Measurements from ENCODE around the gene DLL3. TPM values are rescaled to one million over a fixed set of nuclear protein-coding genes. Genes with fewer than 3 reads are reported as not detected.
A peak's percentile ranks its signal among the peaks of the same experiment; 100 is the strongest.

Gene DLL3
- total and polyA plus RNA-seq, 10 donors: 0.16 to 0.68 (median 0.52) TPM; not detected in 5

GRCh38 chr19:39525205-39525604 lies 26.5 kb downstream of the DLL3 start:
- TF ChIP-seq POLR2A (IDR thresholded peaks at IDR 0.05): no peak
- TF ChIP-seq CTCF (IDR thresholded peaks at IDR 0.05 in 8 of 11, conservative IDR thresholded peaks at IDR 0.05 in 3 of 11): no peak
- TF ChIP-seq POLR2AphosphoS5 (IDR thresholded peaks at IDR 0.05): no peak
- peaks cover 0 to 7% (median 0%) of the 10 kb centered on the region in 6 donors for H3K36me3 ChIP-seq
- no peak overlapping the region for H3K27ac ChIP-seq
- no peak overlapping the region for H3K4me3 ChIP-seq
- intact Hi-C loops (cut with DNase I; ENCODE audit: low total_unique reads): no loop called here
- no peaks in the 10 kb centered on the region for H3K27me3 ChIP-seq (replicated peaks in 1 of 7)
- no peaks in the 10 kb centered on the region for H3K9me3 ChIP-seq
- no peak for DNase-seq
- WGBS, 5 donors: 94 to 98% (median 95%) methylated on average over 3 of the region's 3 CpGs
- H3K4me1 ChIP-seq: peaks cover 0 to 10% (median 0%) of the 10 kb centered on the region in 6 donors

- 40 to 55% (median 49%) methylated on average over 14 of the region's 14 CpGs for WGBS, 5 donors
- no peak for DNase-seq
- Histone ChIP-seq H3K4me3 (peak overlapping the region; percentile 56 to 92 (median 80)), H3K36me3 (peaks cover 0 to 7% (median 0%) of the 10 kb centered on the region in 6 donors), H3K27me3 (replicated peaks in 1 of 7) (no peaks in the 10 kb centered on the region), H3K27ac (peak overlapping the region in 7 of 8 donors; percentile 65 to 90 (median 86)), H3K9me3 (no peaks in the 10 kb centered on the region), H3K4me1 (peaks cover 5 to 39% (median 23%) of the 10 kb centered on the region in 6 donors)
- intact Hi-C loops (cut with DNase I; ENCODE audit: low total_unique reads): loop anchor here (5.0 to 10.0 kb wide), 3 partner anchors 50 to 407 kb away; partner anchors contain the start of genes PAK4, SUPT5H and TIMM50
- TF ChIP-seq POLR2A (IDR thresholded peaks at IDR 0.05) (no peak), CTCF (IDR thresholded peaks at IDR 0.05 in 8 of 11, conservative IDR thresholded peaks at IDR 0.05 in 3 of 11) (no peak), POLR2AphosphoS5 (IDR thresholded peaks at IDR 0.05) (no peak)
These were observed 33.1 kb downstream of the DLL3 start for GRCh38 chr19:39531834-39532232.

- peak within 1 kb of the TSS; percentile 56 to 92 (median 80) for H3K4me3 ChIP-seq
- H3K36me3 ChIP-seq: peaks cover 0 to 5% (median 0%) of the 10 kb centered on the region in 6 donors
- peak within 1 kb of the TSS; percentile 65 to 90 (median 82) for H3K27ac ChIP-seq
- peaks cover 5 to 43% (median 25%) of the 10 kb centered on the region in 6 donors for H3K4me1 ChIP-seq
- H3K9me3 ChIP-seq: no peaks in the 10 kb centered on the region
- H3K27me3 ChIP-seq (replicated peaks in 1 of 7): no peaks in the 10 kb centered on the region
- intact Hi-C loops (cut with DNase I; ENCODE audit: low total_unique reads): loop anchor here (5.0 to 10.0 kb wide), 3 partner anchors 50 to 408 kb away; partner anchors contain the start of genes PAK4, SUPT5H and TIMM50
- peak; percentile 99 for DNase-seq
- peak; percentile 90 to 95 (median 93) for TF ChIP-seq POLR2AphosphoS5 (IDR thresholded peaks at IDR 0.05)
- peak; percentile 94 to 100 (median 98) for TF ChIP-seq CTCF (IDR thresholded peaks at IDR 0.05 in 8 of 11, conservative IDR thresholded peaks at IDR 0.05 in 3 of 11)
- TF ChIP-seq POLR2A (IDR thresholded peaks at IDR 0.05): peak in 1 of 3 donors; percentile 34
- WGBS, 5 donors: 0 to 1% (median 0%) methylated on average over 46 to 65 of the region's 65 CpGs
These were observed 33.7 kb downstream of the DLL3 start, which contains the start of gene EID2B for GRCh38 chr19:39532233-39533002. TSS of gene EID2B (minus strand) at chr19:39532852. CDS start at chr19:39532802, 50 bp downstream.

Measured in spleen (tissue), 11 donors.